A549 (cell line): ENCODE measurements around the gene CADM2.

Source experiments
- BHLHE40 ChIP-seq: IDR thresholded peaks from 2 replicates; pipeline ENCODE4 v1.6.1; 2012; ENCODE audit warnings: low read depth, low read length, inconsistent platforms
- CEBPB ChIP-seq, 2 experiments: fragments of >200 bp in 1 of 2; sonication (Bioruptor Twin) in 1 of 2; formaldehyde crosslinking in 1 of 2; IDR thresholded peaks; 2 replicates each; pipeline ENCODE4 v1.6.1; 2012 to 2016
- EP300 ChIP-seq, 2 experiments: fragments of >200 bp; sonication (Bioruptor Twin); formaldehyde crosslinking; IDR thresholded peaks; 2 replicates in 1 of 2; 3 replicates in 1 of 2; pipeline ENCODE4 v1.6.1; 2016 to 2017
- HDAC2 ChIP-seq: fragments of 200-600 bp; sonication (generic); IDR thresholded peaks from 2 replicates; pipeline ENCODE4 v1.6.1; 2016
- JUNB ChIP-seq: fragments of >200 bp; sonication (Bioruptor Twin); formaldehyde crosslinking; IDR thresholded peaks from 2 replicates; pipeline ENCODE4 v1.6.1; 2016
- MAFK ChIP-seq: fragments of 450-650 bp; IDR thresholded peaks from 2 replicates; pipeline ENCODE4 v1.6.1; 2014; ENCODE audit not compliant: partially characterized antibody
- POLR2A ChIP-seq: IDR thresholded peaks from 2 replicates; pipeline ENCODE4 v1.6.1; 2012; ENCODE audit warnings: mild to moderate bottlenecking, low read length
- RAD21 ChIP-seq, 2 experiments: fragments of >200 bp in 1 of 2; sonication (Bioruptor Twin) in 1 of 2; formaldehyde crosslinking in 1 of 2; IDR thresholded peaks in 1 of 2; conservative IDR thresholded peaks in 1 of 2; 2 replicates in 1 of 2; 3 replicates in 1 of 2; pipeline ENCODE4 v1.6.1; 2012 to 2018; ENCODE audit warnings: inconsistent platforms in 1 of 2
- RFX5 ChIP-seq: fragments of 450-650 bp; IDR thresholded peaks from 2 replicates; pipeline ENCODE4 v1.7.1; 2014; ENCODE audit warnings: antibody characterized with exemption, mild to moderate bottlenecking, moderate library complexity
- USF2 ChIP-seq: fragments of 450-650 bp; IDR thresholded peaks from 2 replicates; pipeline ENCODE4 v1.6.1; 2014; ENCODE audit warnings: antibody characterized with exemption
- TF ChIP-seq, protein P1 (sequence below): fragments of >200 bp; sonication (Bioruptor Twin); formaldehyde crosslinking; IDR thresholded peaks from 3 replicates; pipeline ENCODE4 v1.5.1; 2016
- TF ChIP-seq, protein P2 (sequence below): IDR thresholded peaks from 2 replicates; pipeline ENCODE4 v1.6.1; 2012

DNA sequence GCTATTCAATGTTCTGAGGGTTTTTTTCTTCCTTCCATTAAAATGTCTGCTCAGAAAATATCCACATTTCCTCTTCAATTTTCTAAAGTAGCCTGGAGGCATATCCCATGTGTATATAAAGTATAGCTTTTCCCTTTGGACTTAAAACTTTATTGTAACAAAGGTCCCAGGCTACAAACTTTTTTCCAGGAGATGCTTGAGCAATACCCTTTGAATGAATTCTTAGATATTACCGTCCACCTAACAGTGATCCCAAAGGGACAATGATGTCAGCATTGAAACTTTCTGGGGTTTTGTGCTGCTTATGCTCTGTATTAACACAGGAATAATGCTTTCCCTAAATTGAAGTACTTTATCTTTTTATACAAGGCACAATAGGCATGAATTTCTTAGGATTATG, 525.2 kb downstream of the CADM2 start:
- no peak for TF ChIP-seq RFX5
- TF ChIP-seq, protein P1, sequence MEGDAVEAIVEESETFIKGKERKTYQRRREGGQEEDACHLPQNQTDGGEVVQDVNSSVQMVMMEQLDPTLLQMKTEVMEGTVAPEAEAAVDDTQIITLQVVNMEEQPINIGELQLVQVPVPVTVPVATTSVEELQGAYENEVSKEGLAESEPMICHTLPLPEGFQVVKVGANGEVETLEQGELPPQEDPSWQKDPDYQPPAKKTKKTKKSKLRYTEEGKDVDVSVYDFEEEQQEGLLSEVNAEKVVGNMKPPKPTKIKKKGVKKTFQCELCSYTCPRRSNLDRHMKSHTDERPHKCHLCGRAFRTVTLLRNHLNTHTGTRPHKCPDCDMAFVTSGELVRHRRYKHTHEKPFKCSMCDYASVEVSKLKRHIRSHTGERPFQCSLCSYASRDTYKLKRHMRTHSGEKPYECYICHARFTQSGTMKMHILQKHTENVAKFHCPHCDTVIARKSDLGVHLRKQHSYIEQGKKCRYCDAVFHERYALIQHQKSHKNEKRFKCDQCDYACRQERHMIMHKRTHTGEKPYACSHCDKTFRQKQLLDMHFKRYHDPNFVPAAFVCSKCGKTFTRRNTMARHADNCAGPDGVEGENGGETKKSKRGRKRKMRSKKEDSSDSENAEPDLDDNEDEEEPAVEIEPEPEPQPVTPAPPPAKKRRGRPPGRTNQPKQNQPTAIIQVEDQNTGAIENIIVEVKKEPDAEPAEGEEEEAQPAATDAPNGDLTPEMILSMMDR = no peak
- TF ChIP-seq HDAC2 = no peak
- TF ChIP-seq MAFK = no peak
- TF ChIP-seq CEBPB (IDR thresholded peaks at IDR 0.05) = no peak
- no peak for TF ChIP-seq RAD21 (conservative IDR thresholded peaks at IDR 0.05 in 1 of 2, IDR thresholded peaks at IDR 0.05 in 1 of 2)
- TF ChIP-seq, protein P2, sequence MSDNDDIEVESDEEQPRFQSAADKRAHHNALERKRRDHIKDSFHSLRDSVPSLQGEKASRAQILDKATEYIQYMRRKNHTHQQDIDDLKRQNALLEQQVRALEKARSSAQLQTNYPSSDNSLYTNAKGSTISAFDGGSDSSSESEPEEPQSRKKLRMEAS = no peak
- TF ChIP-seq JUNB = no peak
- no peak for TF ChIP-seq EP300 (IDR thresholded peaks at IDR 0.05)
- no peak for TF ChIP-seq POLR2A
- TF ChIP-seq BHLHE40 = no peak
- TF ChIP-seq USF2 = no peak
